Liver (tissue), 9 donors: Measurements from ENCODE around the gene SASH1. TPM values are rescaled to one million over a fixed set of nuclear protein-coding genes. Genes with fewer than 3 reads are reported as not detected.

ENCODE experiments used
- DNase-seq: peaks from one replicate; pipeline ENCODE4 v3.0.0-alpha.2; 2017; ENCODE audit warnings: low spot score
- H3K27ac ChIP-seq, 2 donors: one replicate each; pipeline ENCODE4 v1.7.0; 2013; ENCODE audit warnings: inconsistent platforms in 2 of 2, low read length in 2 of 2, control low read depth in 1 of 2, low read depth in 1 of 2, mild to moderate bottlenecking in 1 of 2
- H3K27me3 ChIP-seq, 4 donors: one replicate each; pipeline versions ENCODE4 v1.6.1 to v1.7.0; 2013; ENCODE audit warnings: low read length in 3 of 4, inconsistent platforms in 1 of 4, mild to moderate bottlenecking in 1 of 4, moderate library complexity in 1 of 4; ENCODE audit not compliant: control insufficient read depth in 4 of 4, insufficient read depth in 4 of 4
- H3K36me3 ChIP-seq, 4 donors: one replicate each; pipeline versions ENCODE4 v1.6.1 to v1.7.0; 2013; ENCODE audit warnings: low read length in 3 of 4, mild to moderate bottlenecking in 3 of 4, low read depth in 1 of 4, moderate library complexity in 1 of 4; ENCODE audit not compliant: control insufficient read depth in 4 of 4, insufficient read depth in 3 of 4
- H3K4me1 ChIP-seq, 4 donors: one replicate each; pipeline versions ENCODE4 v1.6.1 to v1.7.0; 2013; ENCODE audit warnings: low read length in 3 of 4, mild to moderate bottlenecking in 3 of 4, moderate library complexity in 1 of 4; ENCODE audit not compliant: control insufficient read depth in 4 of 4, insufficient read depth in 4 of 4
- H3K4me3 ChIP-seq, 3 donors: one replicate each; pipeline versions ENCODE4 v1.6.1 to v1.7.0; 2013; ENCODE audit warnings: low read length in 3 of 3, control low read depth in 1 of 3, low read depth in 1 of 3, mild to moderate bottlenecking in 1 of 3
- H3K9ac ChIP-seq, 2 donors: one replicate each; pipeline ENCODE4 v1.7.0; 2013; ENCODE audit warnings: low read length in 2 of 2, mild to moderate bottlenecking in 2 of 2, moderate library complexity in 2 of 2, control low read depth in 1 of 2, low read depth in 1 of 2
- H3K9me3 ChIP-seq, 4 donors: one replicate each; pipeline versions ENCODE4 v1.6.1 to v1.7.0; 2013; ENCODE audit warnings: low read length in 3 of 4; ENCODE audit not compliant: control insufficient read depth in 4 of 4
- EGR1 ChIP-seq, 2 donors: IDR thresholded peaks; 2 replicates each; pipeline ENCODE4 v1.6.1; 2016 to 2018; ENCODE audit warnings: antibody characterized with exemption in 2 of 2, low read depth in 2 of 2
- FOXA1 ChIP-seq: IDR thresholded peaks from 2 replicates; pipeline ENCODE4 v1.6.1; 2016; ENCODE audit warnings: antibody characterized with exemption
- GABPA ChIP-seq, 2 donors: IDR thresholded peaks in 1 of 2; conservative IDR thresholded peaks in 1 of 2; 2 replicates each; pipeline ENCODE4 v1.6.1; 2016; ENCODE audit warnings: antibody characterized with exemption in 2 of 2, mild to moderate bottlenecking in 1 of 2, moderate library complexity in 1 of 2
- HNF4A ChIP-seq, 2 donors: conservative IDR thresholded peaks; 2 replicates each; pipeline ENCODE4 v1.6.1; 2016; ENCODE audit warnings: antibody characterized with exemption in 2 of 2, mild to moderate bottlenecking in 2 of 2
- HNF4G ChIP-seq: IDR thresholded peaks from 2 replicates; pipeline ENCODE4 v1.6.1; 2016; ENCODE audit warnings: antibody characterized with exemption
- JUND ChIP-seq, 2 donors: IDR thresholded peaks; 2 replicates each; pipeline ENCODE4 v1.6.1; 2016; ENCODE audit warnings: antibody characterized with exemption in 2 of 2
- NR2F2 ChIP-seq: IDR thresholded peaks from 2 replicates; pipeline ENCODE4 v1.6.1; 2016; ENCODE audit warnings: antibody characterized with exemption
- RAD21 ChIP-seq, 2 donors: IDR thresholded peaks; 2 replicates each; pipeline ENCODE4 v1.6.1; 2016; ENCODE audit warnings: antibody characterized with exemption in 2 of 2, mild to moderate bottlenecking in 2 of 2
- RXRA ChIP-seq, 2 donors: IDR thresholded peaks; 2 replicates each; pipeline ENCODE4 v1.6.1; 2017 to 2018; ENCODE audit warnings: antibody characterized with exemption in 2 of 2, mild to moderate bottlenecking in 1 of 2
- SP1 ChIP-seq: IDR thresholded peaks from 2 replicates; pipeline ENCODE4 v1.6.1; 2018; ENCODE audit warnings: antibody characterized with exemption, mild to moderate bottlenecking
- YY1 ChIP-seq: IDR thresholded peaks from 2 replicates; pipeline ENCODE4 v1.6.1; 2016; ENCODE audit warnings: antibody characterized with exemption, mild to moderate bottlenecking
- WGBS: extraction: QIAGEN DNeasy Blood & Tissue Kit; methylation state at CpG from one replicate; pipeline ENCODE4 v1.1.7; 2013; 5-methylcytosine and 5-hydroxymethylcytosine counted together
- polyA plus RNA-seq, 2 donors: library from polyadenylated mRNA; stranded (reverse) in 1 of 2; unstranded in 1 of 2; fragments of 200-250 nt in 1 of 2; fragments of >200 nt in 1 of 2; fragmentation: Nextera tagmentation in 1 of 2; extraction: Ambion mirVana in 1 of 2; gene quantifications; one replicate each; pipeline versions ENCODE4 v1.2.1 to v1.2.3, GENCODE V29; 2013 to 2015
- total RNA-seq, 2 donors: library from RNA; depleted of rRNA; stranded (reverse); fragments of >200 nt; gene quantifications; one replicate each; pipeline ENCODE4 v1.2.3, GENCODE V29; 2014
- TF ChIP-seq, protein P1 (sequence below): IDR thresholded peaks from 2 replicates; pipeline ENCODE4 v1.6.1; 2016; ENCODE audit warnings: antibody characterized with exemption
- TF ChIP-seq, protein P2 (sequence below): IDR thresholded peaks from 2 replicates; pipeline ENCODE4 v1.6.1; 2016; ENCODE audit warnings: antibody characterized with exemption, mild to moderate bottlenecking
- TF ChIP-seq, protein P3 (sequence below): IDR thresholded peaks from 2 replicates; pipeline ENCODE4 v1.6.1; 2016; ENCODE audit warnings: antibody characterized with exemption
- TF ChIP-seq, protein P4 (sequence below): fragments of 150-350 bp; IDR thresholded peaks from 2 replicates; pipeline ENCODE4 v1.5.1; 2017; ENCODE audit warnings: improper control_type of control experiment, low read depth, low read length; ENCODE audit not compliant: missing input control
- TF ChIP-seq, protein P5 (sequence below): IDR thresholded peaks from 2 replicates; pipeline ENCODE4 v1.6.1; 2016; ENCODE audit warnings: antibody characterized with exemption
- donor health status: healthy.
- donor health status: healthy.
- donor health status: healthy.
- donor health status: healthy.
- donor health status: healthy.

SASH1 gene
- total and polyA plus RNA-seq, 4 donors: 3.5 to 16.4 (median 7.6) TPM

DNA sequence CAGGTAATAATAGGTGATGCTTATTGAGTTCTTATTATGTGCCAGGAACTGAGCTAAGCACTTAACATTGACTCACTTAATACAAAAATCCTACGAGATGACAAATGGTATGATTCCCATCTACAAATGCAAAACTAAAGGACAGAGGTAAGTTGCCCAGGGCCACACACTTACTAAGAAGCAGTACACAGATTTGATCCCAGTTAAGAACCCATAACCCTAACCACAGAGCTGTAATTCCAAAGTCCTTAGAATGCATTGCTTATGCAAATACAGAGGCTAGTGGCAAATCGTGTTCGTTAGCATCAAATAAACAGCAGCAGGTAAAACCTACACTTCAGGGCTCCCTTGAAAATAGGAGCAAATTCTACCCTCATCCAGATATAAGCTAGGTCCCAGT lies 104.0 kb downstream of the SASH1 start:
- Histone ChIP-seq H3K4me3 (no peak overlapping the region), H3K4me1 (no peaks in the 10 kb centered on the region), H3K9me3 (no peaks in the 10 kb centered on the region), H3K9ac (no peak overlapping the region), H3K27ac (no peak overlapping the region), H3K36me3 (peaks cover 0 to 5% (median under 1%) of the 10 kb centered on the region in 4 donors), H3K27me3 (no peaks in the 10 kb centered on the region)
- WGBS: 89% methylated on average over 3 of the region's 3 CpGs
- TF ChIP-seq RAD21 (IDR thresholded peaks at IDR 0.05) (no peak), GABPA (IDR thresholded peaks at IDR 0.05 in 1 of 2, conservative IDR thresholded peaks at IDR 0.05 in 1 of 2) (no peak), NR2F2 (no peak), YY1 (no peak), FOXA1 (no peak), HNF4A (conservative IDR thresholded peaks at IDR 0.05) (no peak), EGR1 (IDR thresholded peaks at IDR 0.05; ENCODE audit: low read depth in 2 of 2) (no peak), JUND (IDR thresholded peaks at IDR 0.05) (no peak), RXRA (IDR thresholded peaks at IDR 0.05) (no peak), SP1 (no peak), HNF4G (no peak)
- TF ChIP-seq, protein P1, sequence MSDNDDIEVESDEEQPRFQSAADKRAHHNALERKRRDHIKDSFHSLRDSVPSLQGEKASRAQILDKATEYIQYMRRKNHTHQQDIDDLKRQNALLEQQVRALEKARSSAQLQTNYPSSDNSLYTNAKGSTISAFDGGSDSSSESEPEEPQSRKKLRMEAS: no peak
- TF ChIP-seq, protein P2, sequence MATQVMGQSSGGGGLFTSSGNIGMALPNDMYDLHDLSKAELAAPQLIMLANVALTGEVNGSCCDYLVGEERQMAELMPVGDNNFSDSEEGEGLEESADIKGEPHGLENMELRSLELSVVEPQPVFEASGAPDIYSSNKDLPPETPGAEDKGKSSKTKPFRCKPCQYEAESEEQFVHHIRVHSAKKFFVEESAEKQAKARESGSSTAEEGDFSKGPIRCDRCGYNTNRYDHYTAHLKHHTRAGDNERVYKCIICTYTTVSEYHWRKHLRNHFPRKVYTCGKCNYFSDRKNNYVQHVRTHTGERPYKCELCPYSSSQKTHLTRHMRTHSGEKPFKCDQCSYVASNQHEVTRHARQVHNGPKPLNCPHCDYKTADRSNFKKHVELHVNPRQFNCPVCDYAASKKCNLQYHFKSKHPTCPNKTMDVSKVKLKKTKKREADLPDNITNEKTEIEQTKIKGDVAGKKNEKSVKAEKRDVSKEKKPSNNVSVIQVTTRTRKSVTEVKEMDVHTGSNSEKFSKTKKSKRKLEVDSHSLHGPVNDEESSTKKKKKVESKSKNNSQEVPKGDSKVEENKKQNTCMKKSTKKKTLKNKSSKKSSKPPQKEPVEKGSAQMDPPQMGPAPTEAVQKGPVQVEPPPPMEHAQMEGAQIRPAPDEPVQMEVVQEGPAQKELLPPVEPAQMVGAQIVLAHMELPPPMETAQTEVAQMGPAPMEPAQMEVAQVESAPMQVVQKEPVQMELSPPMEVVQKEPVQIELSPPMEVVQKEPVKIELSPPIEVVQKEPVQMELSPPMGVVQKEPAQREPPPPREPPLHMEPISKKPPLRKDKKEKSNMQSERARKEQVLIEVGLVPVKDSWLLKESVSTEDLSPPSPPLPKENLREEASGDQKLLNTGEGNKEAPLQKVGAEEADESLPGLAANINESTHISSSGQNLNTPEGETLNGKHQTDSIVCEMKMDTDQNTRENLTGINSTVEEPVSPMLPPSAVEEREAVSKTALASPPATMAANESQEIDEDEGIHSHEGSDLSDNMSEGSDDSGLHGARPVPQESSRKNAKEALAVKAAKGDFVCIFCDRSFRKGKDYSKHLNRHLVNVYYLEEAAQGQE: no peak
- TF ChIP-seq, protein P3, sequence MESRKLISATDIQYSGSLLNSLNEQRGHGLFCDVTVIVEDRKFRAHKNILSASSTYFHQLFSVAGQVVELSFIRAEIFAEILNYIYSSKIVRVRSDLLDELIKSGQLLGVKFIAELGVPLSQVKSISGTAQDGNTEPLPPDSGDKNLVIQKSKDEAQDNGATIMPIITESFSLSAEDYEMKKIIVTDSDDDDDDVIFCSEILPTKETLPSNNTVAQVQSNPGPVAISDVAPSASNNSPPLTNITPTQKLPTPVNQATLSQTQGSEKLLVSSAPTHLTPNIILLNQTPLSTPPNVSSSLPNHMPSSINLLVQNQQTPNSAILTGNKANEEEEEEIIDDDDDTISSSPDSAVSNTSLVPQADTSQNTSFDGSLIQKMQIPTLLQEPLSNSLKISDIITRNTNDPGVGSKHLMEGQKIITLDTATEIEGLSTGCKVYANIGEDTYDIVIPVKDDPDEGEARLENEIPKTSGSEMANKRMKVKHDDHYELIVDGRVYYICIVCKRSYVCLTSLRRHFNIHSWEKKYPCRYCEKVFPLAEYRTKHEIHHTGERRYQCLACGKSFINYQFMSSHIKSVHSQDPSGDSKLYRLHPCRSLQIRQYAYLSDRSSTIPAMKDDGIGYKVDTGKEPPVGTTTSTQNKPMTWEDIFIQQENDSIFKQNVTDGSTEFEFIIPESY: no peak
- TF ChIP-seq, protein P4, sequence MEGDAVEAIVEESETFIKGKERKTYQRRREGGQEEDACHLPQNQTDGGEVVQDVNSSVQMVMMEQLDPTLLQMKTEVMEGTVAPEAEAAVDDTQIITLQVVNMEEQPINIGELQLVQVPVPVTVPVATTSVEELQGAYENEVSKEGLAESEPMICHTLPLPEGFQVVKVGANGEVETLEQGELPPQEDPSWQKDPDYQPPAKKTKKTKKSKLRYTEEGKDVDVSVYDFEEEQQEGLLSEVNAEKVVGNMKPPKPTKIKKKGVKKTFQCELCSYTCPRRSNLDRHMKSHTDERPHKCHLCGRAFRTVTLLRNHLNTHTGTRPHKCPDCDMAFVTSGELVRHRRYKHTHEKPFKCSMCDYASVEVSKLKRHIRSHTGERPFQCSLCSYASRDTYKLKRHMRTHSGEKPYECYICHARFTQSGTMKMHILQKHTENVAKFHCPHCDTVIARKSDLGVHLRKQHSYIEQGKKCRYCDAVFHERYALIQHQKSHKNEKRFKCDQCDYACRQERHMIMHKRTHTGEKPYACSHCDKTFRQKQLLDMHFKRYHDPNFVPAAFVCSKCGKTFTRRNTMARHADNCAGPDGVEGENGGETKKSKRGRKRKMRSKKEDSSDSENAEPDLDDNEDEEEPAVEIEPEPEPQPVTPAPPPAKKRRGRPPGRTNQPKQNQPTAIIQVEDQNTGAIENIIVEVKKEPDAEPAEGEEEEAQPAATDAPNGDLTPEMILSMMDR: no peak
- TF ChIP-seq, protein P5, sequence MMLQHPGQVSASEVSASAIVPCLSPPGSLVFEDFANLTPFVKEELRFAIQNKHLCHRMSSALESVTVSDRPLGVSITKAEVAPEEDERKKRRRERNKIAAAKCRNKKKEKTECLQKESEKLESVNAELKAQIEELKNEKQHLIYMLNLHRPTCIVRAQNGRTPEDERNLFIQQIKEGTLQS: no peak
- DNase-seq: no peak
